OCI-LY7 (cell line): ENCODE measurements around the gene CMTM3. TPM values are rescaled to one million over a fixed set of nuclear protein-coding genes. Genes with fewer than 3 reads are reported as not detected.

Source experiments
- BruUV-seq: library from RNA; stranded (reverse); fragments of 400-500 nt; replicated peaks from 2 replicates; lab custom pipeline; 2021; lab: Mats Ljungman, UMichigan
- CTCF ChIA-PET: fragments of 300-600 bp; sonication (Branson Sonifier 250); formaldehyde crosslinking; loops from one replicate; lab custom pipeline; 2022; ENCODE audit warnings: antibody characterized with exemption; ENCODE audit not compliant: unreplicated experiment; lab: Charles Lee
- POLR2A ChIA-PET: fragments of 300-600 bp; sonication (Branson Sonifier 250); formaldehyde crosslinking; loops from one replicate; lab custom pipeline; 2022; ENCODE audit warnings: antibody characterized with exemption; lab: Charles Lee
- DNase-seq: peaks from one replicate; pipeline ENCODE4 v3.0.0-alpha.2; 2015; ENCODE audit warnings: low spot score
- H2AFZ ChIP-seq: fragments of 200-600 bp; sonication (generic), shearing (Covaris generic); 2 replicates; pipeline ENCODE4 v1.6.1; 2014; ENCODE audit warnings: mild to moderate bottlenecking, antibody characterized with exemption, low read length, moderate library complexity
- H3K27ac ChIP-seq: fragments of 200-600 bp; sonication (generic); 2 replicates; pipeline ENCODE4 v1.5.1; 2014; ENCODE audit warnings: mixed run types, low read depth, mild to moderate bottlenecking, moderate library complexity, low read length, inconsistent platforms; ENCODE audit not compliant: poor library complexity, severe bottlenecking
- H3K36me3 ChIP-seq: fragments of 200-600 bp; sonication (generic); 2 replicates; pipeline ENCODE4 v1.6.1; 2014; ENCODE audit warnings: mild to moderate bottlenecking, antibody characterized with exemption, low read length, moderate library complexity, mixed read lengths; ENCODE audit not compliant: insufficient read depth
- H3K4me1 ChIP-seq: fragments of 200-600 bp; sonication (generic); 2 replicates; pipeline ENCODE4 v1.5.1; 2014; ENCODE audit warnings: mild to moderate bottlenecking, low read length; ENCODE audit not compliant: insufficient read depth, poor library complexity, severe bottlenecking
- H3K4me2 ChIP-seq: fragments of 200-600 bp; sonication (generic); 2 replicates; pipeline ENCODE4 v1.6.1; 2014; ENCODE audit warnings: mild to moderate bottlenecking, low read length
- H3K4me3 ChIP-seq: fragments of 200-600 bp; sonication (generic); 2 replicates; pipeline ENCODE4 v1.5.1; 2014; ENCODE audit warnings: mild to moderate bottlenecking, low read depth, low read length; ENCODE audit not compliant: poor library complexity, severe bottlenecking
- H3K79me2 ChIP-seq: fragments of 200-600 bp; sonication (generic); 2 replicates; pipeline ENCODE4 v1.6.1; 2016; ENCODE audit warnings: low read depth, mild to moderate bottlenecking, low read length, moderate library complexity, mixed read lengths; ENCODE audit not compliant: insufficient read depth
- H3K9me2 ChIP-seq: fragments of 200-600 bp; sonication (generic); 2 replicates; pipeline ENCODE4 v1.6.1; 2016; ENCODE audit warnings: mild to moderate bottlenecking, low read length, mixed read lengths; ENCODE audit not compliant: insufficient read depth
- H3K9me3 ChIP-seq: fragments of 200-600 bp; sonication (generic); 2 replicates; pipeline ENCODE4 v1.6.1; 2014; ENCODE audit warnings: mild to moderate bottlenecking, mixed run types, low read length, mixed read lengths
- H4K20me1 ChIP-seq: fragments of 200-600 bp; sonication (generic); 2 replicates; pipeline ENCODE4 v1.6.1; 2014; ENCODE audit warnings: mild to moderate bottlenecking, antibody characterized with exemption, low read length, moderate library complexity, mixed read lengths; ENCODE audit not compliant: insufficient read depth
- EZH2phosphoT487 ChIP-seq: fragments of 200-600 bp; sonication (generic); IDR thresholded peaks from 2 replicates; pipeline ENCODE4 v1.6.1; 2018; ENCODE audit warnings: low read depth, borderline replicate concordance, mild to moderate bottlenecking, mixed run types, antibody characterized with exemption, low read length, moderate library complexity, mixed read lengths
- intact Hi-C: fragments of 100-400 bp; cut with micrococcal nuclease; formaldehyde crosslinking; loops from one replicate; pipeline ENCODE4 v1.10.0; 2022; ENCODE audit not compliant: unreplicated experiment
- total RNA-seq, 2 experiments: library from RNA; depleted of rRNA in 1 of 2; stranded (reverse); fragments of >200 nt in 1 of 2; shearing (Covaris generic) in 1 of 2; gene quantifications; 2 replicates each; pipeline ENCODE4 v1.2.3, GENCODE V29; 2014 to 2022
- TF ChIP-seq, protein P1 (sequence below): fragments of 200-600 bp; sonication (generic); conservative IDR thresholded peaks from 2 replicates; pipeline ENCODE4 v1.5.1; 2014; ENCODE audit warnings: mild to moderate bottlenecking, antibody characterized with exemption, low read length, moderate library complexity, mixed read lengths

CMTM3 gene
- total RNA-seq, 2 experiments from 2014 or later = 5.0 to 30.4 TPM

DNA sequence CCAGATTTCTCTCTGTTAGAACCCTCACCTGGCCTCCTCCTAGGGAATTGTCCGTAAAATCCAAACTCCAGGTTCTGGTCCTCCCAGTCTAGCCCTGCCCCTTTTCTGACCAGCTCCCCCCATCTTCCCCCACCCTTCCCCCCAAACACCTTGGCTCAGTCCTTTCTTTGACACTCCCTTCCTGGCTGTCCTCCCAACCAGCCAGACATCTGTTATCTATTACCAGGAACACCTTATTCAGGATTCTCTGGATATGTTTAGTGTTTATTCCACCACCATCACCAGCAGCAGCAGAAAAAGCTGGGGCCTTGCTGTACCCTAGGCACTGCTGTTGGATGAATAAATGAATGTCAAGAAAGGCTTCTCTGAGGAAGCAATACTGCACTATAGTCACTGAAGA, 4.0 kb upstream of the CMTM3 start:
- Histone ChIP-seq H4K20me1 (no peaks in the 10 kb centered on the region), H3K4me3 (no peak overlapping the region), H2AFZ (no peak overlapping the region), H3K4me1 (peaks cover 20% of the 10 kb centered on the region), H3K4me2 (no peak overlapping the region), H3K9me3 (peaks cover 15% of the 10 kb centered on the region; the same call in 1 of the 2 replicates), H3K9me2 (no peaks in the 10 kb centered on the region), H3K79me2 (no peaks in the 10 kb centered on the region), H3K27ac (no peak overlapping the region), H3K36me3 (no peaks in the 10 kb centered on the region)
- ChIA-PET POLR2A (no interaction called here), CTCF (no interaction called here)
- no TSS peak for BruUV-seq
- intact Hi-C loops = loop anchor here (5.0 kb wide), 1 partner anchor 48 kb away; the partner anchor contains the start of genes CKLF and TK2
- no peak for TF ChIP-seq EZH2phosphoT487
- TF ChIP-seq, protein P1, sequence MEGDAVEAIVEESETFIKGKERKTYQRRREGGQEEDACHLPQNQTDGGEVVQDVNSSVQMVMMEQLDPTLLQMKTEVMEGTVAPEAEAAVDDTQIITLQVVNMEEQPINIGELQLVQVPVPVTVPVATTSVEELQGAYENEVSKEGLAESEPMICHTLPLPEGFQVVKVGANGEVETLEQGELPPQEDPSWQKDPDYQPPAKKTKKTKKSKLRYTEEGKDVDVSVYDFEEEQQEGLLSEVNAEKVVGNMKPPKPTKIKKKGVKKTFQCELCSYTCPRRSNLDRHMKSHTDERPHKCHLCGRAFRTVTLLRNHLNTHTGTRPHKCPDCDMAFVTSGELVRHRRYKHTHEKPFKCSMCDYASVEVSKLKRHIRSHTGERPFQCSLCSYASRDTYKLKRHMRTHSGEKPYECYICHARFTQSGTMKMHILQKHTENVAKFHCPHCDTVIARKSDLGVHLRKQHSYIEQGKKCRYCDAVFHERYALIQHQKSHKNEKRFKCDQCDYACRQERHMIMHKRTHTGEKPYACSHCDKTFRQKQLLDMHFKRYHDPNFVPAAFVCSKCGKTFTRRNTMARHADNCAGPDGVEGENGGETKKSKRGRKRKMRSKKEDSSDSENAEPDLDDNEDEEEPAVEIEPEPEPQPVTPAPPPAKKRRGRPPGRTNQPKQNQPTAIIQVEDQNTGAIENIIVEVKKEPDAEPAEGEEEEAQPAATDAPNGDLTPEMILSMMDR = no peak
- no peak for DNase-seq

DNA sequence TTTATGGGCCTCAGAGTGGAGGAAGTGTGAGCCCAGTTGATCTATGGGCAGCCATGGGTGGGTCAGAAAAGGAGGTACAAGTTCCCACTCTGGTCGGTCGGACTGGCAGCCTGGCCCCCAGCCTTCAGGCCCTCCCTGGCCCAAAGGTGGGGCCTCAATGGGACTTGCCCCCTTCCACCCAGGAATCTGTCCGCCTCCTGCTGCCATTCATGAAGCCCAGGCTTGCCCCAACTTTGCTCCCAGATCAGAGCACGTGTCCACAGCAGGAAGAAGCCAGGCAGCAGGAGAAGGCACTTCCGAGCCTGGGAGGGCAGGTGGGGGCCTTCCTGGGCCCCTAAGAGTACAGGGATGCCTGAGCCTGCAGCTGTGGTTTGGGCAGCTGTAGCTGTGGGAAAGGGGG, 3.0 kb upstream of the CMTM3 start:
- Histone ChIP-seq H3K4me2 (no peak overlapping the region), H3K4me3 (no peak overlapping the region), H4K20me1 (peaks cover 6% of the 10 kb centered on the region; the same call in 1 of the 2 replicates), H2AFZ (no peak overlapping the region), H3K4me1 (peaks cover 30% of the 10 kb centered on the region), H3K27ac (no peak overlapping the region), H3K9me3 (peaks cover 15% of the 10 kb centered on the region; the same call in 1 of the 2 replicates), H3K36me3 (no peaks in the 10 kb centered on the region), H3K79me2 (no peaks in the 10 kb centered on the region), H3K9me2 (no peaks in the 10 kb centered on the region)
- POLR2A ChIA-PET = interaction anchor here (0.6 kb wide), 1 partner anchor 57 kb away, joined by 3 read pairs; no protein-coding TSS in a partner anchor
- CTCF ChIA-PET = no interaction called here
- DNase-seq = no peak
- no TSS peak for BruUV-seq
- intact Hi-C loops = loop anchor here (5.0 kb wide), 1 partner anchor 49 kb away; the partner anchor contains the start of genes CKLF and TK2
- no peak for TF ChIP-seq EZH2phosphoT487
- TF ChIP-seq, protein P1 = no peak
